Keratinocyte (primary cell): ENCODE data around the gene TFAP2D. TPM values are rescaled to one million over a fixed set of nuclear protein-coding genes. Genes with fewer than 3 reads are reported as not detected.

Experiments used
- DNase-seq: peaks from one replicate; pipeline ENCODE4 v3.0.0-alpha.2; 2011; ENCODE audit warnings: low read depth, missing footprints, low spot score
- FAIRE-seq: peaks from 2 replicates; lab custom pipeline; 2011; peaks lifted over from hg19 to GRCh38; lab: Jason Lieb, UNC
- H2AFZ ChIP-seq: 2 replicates; pipeline ENCODE4 v1.6.0; 2012; ENCODE audit warnings: low read length, control low read depth, inconsistent platforms; ENCODE audit not compliant: control insufficient read depth
- H3K27ac ChIP-seq: 2 replicates; pipeline ENCODE4 v1.5.1; 2011; ENCODE audit warnings: low read length; ENCODE audit not compliant: control insufficient read depth, insufficient read depth
- H3K27me3 ChIP-seq: 3 replicates; pipeline ENCODE4 v1.6.0; 2011; ENCODE audit warnings: low read length; ENCODE audit not compliant: control insufficient read depth, insufficient read depth; ENCODE audit errors: extremely low read depth
- H3K36me3 ChIP-seq, 2 experiments: 2 replicates in 1 of 2; 3 replicates in 1 of 2; pipeline ENCODE4 v1.5.1; 2011; ENCODE audit warnings: low read length in 2 of 2, mild to moderate bottlenecking in 1 of 2; ENCODE audit not compliant: control insufficient read depth in 2 of 2, insufficient read depth in 2 of 2; ENCODE audit errors: extremely low read depth in 1 of 2
- H3K4me1 ChIP-seq: 3 replicates; pipeline ENCODE4 v1.5.1; 2011; ENCODE audit warnings: low read length; ENCODE audit not compliant: control insufficient read depth, insufficient read depth; ENCODE audit errors: extremely low read depth
- H3K4me2 ChIP-seq: 3 replicates; pipeline ENCODE4 v1.6.0; 2011; ENCODE audit warnings: low read depth, low read length; ENCODE audit not compliant: control insufficient read depth, insufficient read depth; ENCODE audit errors: extremely low read depth
- H3K4me3 ChIP-seq, 3 experiments: fragments of 200-600 bp in 1 of 3; sonication (generic) in 1 of 3; 2 replicates in 2 of 3; 3 replicates in 1 of 3; pipeline ENCODE4 v1.5.1; 2011 to 2016; ENCODE audit warnings: low read length in 3 of 3, mild to moderate bottlenecking in 3 of 3, control low read depth in 2 of 3, inconsistent platforms in 1 of 3, low read depth in 1 of 3, mixed read lengths in 1 of 3, mixed run types in 1 of 3, moderate library complexity in 1 of 3; ENCODE audit not compliant: control insufficient read depth in 2 of 3, insufficient read depth in 2 of 3; ENCODE audit errors: extremely low read depth in 1 of 3
- H3K79me2 ChIP-seq: 2 replicates; pipeline ENCODE4 v1.6.0; 2012; ENCODE audit warnings: low read length; ENCODE audit not compliant: control insufficient read depth, insufficient read depth
- H3K9ac ChIP-seq: 3 replicates; pipeline ENCODE4 v1.6.0; 2011; ENCODE audit warnings: low read length; ENCODE audit not compliant: control insufficient read depth, insufficient read depth; ENCODE audit errors: extremely low read depth
- H3K9me1 ChIP-seq: 3 replicates; pipeline ENCODE4 v1.6.0; 2011; ENCODE audit warnings: low read length; ENCODE audit not compliant: control insufficient read depth, insufficient read depth; ENCODE audit errors: extremely low read depth
- H3K9me3 ChIP-seq: 2 replicates; pipeline ENCODE4 v1.5.1; 2012; ENCODE audit warnings: low read depth, low read length; ENCODE audit not compliant: control insufficient read depth
- H4K20me1 ChIP-seq: 3 replicates; pipeline ENCODE4 v1.6.0; 2011; ENCODE audit warnings: low read length; ENCODE audit not compliant: control insufficient read depth, insufficient read depth; ENCODE audit errors: extremely low read depth
- EZH2 ChIP-seq: IDR thresholded peaks from one replicate; pipeline ENCODE4 v1.6.1; 2012; ENCODE audit warnings: inconsistent platforms, mild to moderate bottlenecking, low read length, moderate library complexity
- dilution Hi-C: fragments of 300-500 bp; cut with MboI; formaldehyde crosslinking; loops from one replicate; pipeline ENCODE4 v1.7.0; 2020; ENCODE audit warnings: low sequenced_read_pairs; ENCODE audit not compliant: extremely low pct_ligation_motif_present
- polyA plus RNA-seq, 5 experiments: library from polyadenylated mRNA; depleted of rRNA in 3 of 5; stranded (reverse) in 3 of 5; stranded (forward) in 1 of 5; unstranded in 1 of 5; fragments of >200 nt; gene quantifications; 1 replicate in 1 of 5; 2 replicates in 3 of 5; 3 replicates in 1 of 5; pipeline versions ENCODE4 v1.2.1 to v1.2.3, GENCODE V29; 2011 to 2012; ENCODE audit warnings: missing spikeins in 2 of 5, low read depth in 1 of 5, low replicate concordance in 1 of 5
- TF ChIP-seq, protein P1 (sequence below), 3 experiments: IDR thresholded peaks in 1 of 3; conservative IDR thresholded peaks in 1 of 3; optimal IDR thresholded peaks in 1 of 3; 2 replicates in 2 of 3; 3 replicates in 1 of 3; pipeline versions ENCODE3 to v1.5.1; 2011; ENCODE audit warnings: low read length in 3 of 3, mild to moderate bottlenecking in 3 of 3, moderate library complexity in 2 of 3, control low read depth in 1 of 3, inconsistent platforms in 1 of 3; ENCODE audit not compliant: insufficient read depth in 2 of 3; ENCODE audit errors: extremely low read depth in 1 of 3

The TFAP2D gene
- polyA plus RNA-seq, 1 donor (not counting 4 experiments of a cell fraction or from before 2014, with no cell fraction given): not detected

- TF ChIP-seq, protein P1, sequence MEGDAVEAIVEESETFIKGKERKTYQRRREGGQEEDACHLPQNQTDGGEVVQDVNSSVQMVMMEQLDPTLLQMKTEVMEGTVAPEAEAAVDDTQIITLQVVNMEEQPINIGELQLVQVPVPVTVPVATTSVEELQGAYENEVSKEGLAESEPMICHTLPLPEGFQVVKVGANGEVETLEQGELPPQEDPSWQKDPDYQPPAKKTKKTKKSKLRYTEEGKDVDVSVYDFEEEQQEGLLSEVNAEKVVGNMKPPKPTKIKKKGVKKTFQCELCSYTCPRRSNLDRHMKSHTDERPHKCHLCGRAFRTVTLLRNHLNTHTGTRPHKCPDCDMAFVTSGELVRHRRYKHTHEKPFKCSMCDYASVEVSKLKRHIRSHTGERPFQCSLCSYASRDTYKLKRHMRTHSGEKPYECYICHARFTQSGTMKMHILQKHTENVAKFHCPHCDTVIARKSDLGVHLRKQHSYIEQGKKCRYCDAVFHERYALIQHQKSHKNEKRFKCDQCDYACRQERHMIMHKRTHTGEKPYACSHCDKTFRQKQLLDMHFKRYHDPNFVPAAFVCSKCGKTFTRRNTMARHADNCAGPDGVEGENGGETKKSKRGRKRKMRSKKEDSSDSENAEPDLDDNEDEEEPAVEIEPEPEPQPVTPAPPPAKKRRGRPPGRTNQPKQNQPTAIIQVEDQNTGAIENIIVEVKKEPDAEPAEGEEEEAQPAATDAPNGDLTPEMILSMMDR (optimal IDR thresholded peaks at IDR 0.05 in 1 of 3, IDR thresholded peaks at IDR 0.05 in 1 of 3, conservative IDR thresholded peaks at IDR 0.05 in 1 of 3; ENCODE audit: extremely low read depth in 1 of 3, insufficient read depth in 2 of 3, low read length in 3 of 3): no peak
- TF ChIP-seq EZH2: no peak
- Histone ChIP-seq H3K27ac (no peak overlapping the region), H3K9me3 (no peaks in the 10 kb centered on the region), H4K20me1 (no peaks in the 10 kb centered on the region), H3K9me1 (no peaks in the 10 kb centered on the region), H3K9ac (no peak overlapping the region), H2AFZ (no peak overlapping the region), H3K27me3 (no peaks in the 10 kb centered on the region), H3K4me3 (no peak overlapping the region), H3K36me3 (no peaks in the 10 kb centered on the region), H3K4me1 (no peaks in the 10 kb centered on the region), H3K4me2 (no peak overlapping the region), H3K79me2 (no peaks in the 10 kb centered on the region)
- FAIRE-seq (no peak), DNase-seq (no peak)
- dilution Hi-C loops: no loop called here
These were observed 65.4 kb downstream of the TFAP2D start for GRCh38 chr6:50778696-50779095.

GRCh38 chr6:50780382-50780781, 67.1 kb downstream of the TFAP2D start:
- no peaks in the 10 kb centered on the region for H4K20me1 ChIP-seq
- DNase-seq (no peak), FAIRE-seq (no peak)
- no peak overlapping the region for H3K4me3 ChIP-seq
- H3K36me3 ChIP-seq: no peaks in the 10 kb centered on the region
- no peak for TF ChIP-seq EZH2
- TF ChIP-seq, protein P1 (optimal IDR thresholded peaks at IDR 0.05 in 1 of 3, IDR thresholded peaks at IDR 0.05 in 1 of 3, conservative IDR thresholded peaks at IDR 0.05 in 1 of 3; ENCODE audit: extremely low read depth in 1 of 3, insufficient read depth in 2 of 3, low read length in 3 of 3): no peak
- H2AFZ ChIP-seq: no peak overlapping the region
- H3K27me3 ChIP-seq: no peaks in the 10 kb centered on the region
- H3K4me2 ChIP-seq: no peak overlapping the region
- dilution Hi-C loops: no loop called here
- H3K27ac ChIP-seq: no peak overlapping the region
- H3K4me1 ChIP-seq: peaks cover 2% of the 10 kb centered on the region
- no peaks in the 10 kb centered on the region for H3K79me2 ChIP-seq
- H3K9me3 ChIP-seq: no peaks in the 10 kb centered on the region
- no peak overlapping the region for H3K9ac ChIP-seq
- H3K9me1 ChIP-seq: no peaks in the 10 kb centered on the region
